ENCODE data around the gene PXYLP1.

The PXYLP1 gene

DNA sequence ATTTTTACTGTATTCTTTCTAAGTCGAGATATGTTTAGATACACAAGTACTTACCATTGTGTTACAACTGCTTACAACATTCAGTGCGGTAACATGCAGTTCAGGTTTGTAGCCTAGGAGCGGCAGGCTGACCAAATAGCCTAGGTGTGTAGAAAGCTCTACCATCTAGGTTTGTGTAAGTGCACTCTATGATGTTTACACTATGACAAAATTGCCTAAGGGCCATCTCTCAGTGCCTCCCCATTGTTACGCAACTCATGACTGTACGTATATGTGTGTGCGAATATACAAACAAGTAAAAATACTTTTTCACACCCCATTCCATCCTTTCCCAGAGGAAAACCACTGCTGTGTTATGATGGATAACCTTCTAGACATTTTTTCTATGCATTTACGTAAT lies 44.3 kb downstream of the PXYLP1 start:
- Histone ChIP-seq H3K27me3 (ENCODE audit: low read depth) (no peaks in the 10 kb centered on the region), H3K36me3 (replicated peaks) (no peaks in the 10 kb centered on the region; the same call in 1 of the 2 replicates), H3K9me3 (no peaks in the 10 kb centered on the region), H3K4me1 (peaks cover 12% of the 10 kb centered on the region; the same call in 1 of the 2 replicates), H3K4me3 (no peak overlapping the region)
- no peak for DNase-seq (ENCODE audit: low spot score in 2 of 2)
- in situ Hi-C loops (cut with MboI; ENCODE audit: low sequenced_read_pairs): no loop called here

DNA sequence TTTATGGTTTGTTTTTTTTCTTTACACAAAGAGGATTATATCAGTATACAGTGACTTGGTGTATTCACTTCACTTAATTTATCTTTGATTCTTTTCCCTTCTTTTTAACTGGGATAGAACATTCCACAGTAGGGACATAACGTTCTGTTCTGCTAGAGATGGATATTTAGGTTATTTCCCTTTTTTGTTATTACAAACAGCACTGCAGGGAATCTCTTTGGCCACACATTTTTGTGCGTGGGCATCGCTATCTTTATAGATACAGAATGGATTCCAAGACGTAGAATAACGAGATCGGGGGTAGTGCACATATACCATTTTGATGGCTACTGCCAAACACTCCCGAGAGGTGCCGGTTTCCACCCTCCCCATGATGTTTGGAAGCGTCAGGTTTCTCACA lies 44.8 kb downstream of the PXYLP1 start:
- Histone ChIP-seq H3K9me3 (no peaks in the 10 kb centered on the region), H3K27me3 (ENCODE audit: low read depth) (no peaks in the 10 kb centered on the region), H3K36me3 (replicated peaks) (no peaks in the 10 kb centered on the region; the same call in 1 of the 2 replicates), H3K4me3 (no peak overlapping the region), H3K4me1 (peaks cover 12% of the 10 kb centered on the region; the same call in 1 of the 2 replicates)
- no peak for DNase-seq (ENCODE audit: low spot score in 2 of 2)
- in situ Hi-C loops (cut with MboI; ENCODE audit: low sequenced_read_pairs): no loop called here

DNA sequence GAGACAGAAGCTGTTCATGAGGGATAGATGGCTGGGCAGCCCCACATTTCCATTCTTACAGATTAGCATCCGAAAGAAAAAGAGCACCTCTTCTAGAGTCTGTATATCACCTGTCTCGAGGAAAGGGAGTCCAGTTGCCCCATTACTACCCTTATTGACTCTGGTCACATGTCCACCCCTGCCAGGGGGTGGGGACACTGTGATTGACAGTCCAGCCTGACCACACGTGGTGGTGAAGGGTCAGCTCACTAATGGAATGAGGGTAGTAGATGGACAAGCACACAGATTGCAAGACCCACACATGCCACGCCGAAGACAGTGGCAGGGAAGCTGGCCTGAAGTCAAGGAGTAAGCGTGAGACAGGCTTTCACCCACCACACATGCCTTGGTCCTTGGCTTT lies 45.8 kb downstream of the PXYLP1 start:
- Histone ChIP-seq H3K9me3 (no peaks in the 10 kb centered on the region), H3K27me3 (ENCODE audit: low read depth) (no peaks in the 10 kb centered on the region), H3K4me3 (no peak overlapping the region), H3K4me1 (peaks cover 12% of the 10 kb centered on the region; the same call in 1 of the 2 replicates), H3K36me3 (replicated peaks) (no peaks in the 10 kb centered on the region; the same call in 1 of the 2 replicates)
- DNase-seq (ENCODE audit: low spot score in 2 of 2): no peak
- in situ Hi-C loops (cut with MboI; ENCODE audit: low sequenced_read_pairs): no loop called here

- Histone ChIP-seq H3K4me1 (peaks cover 12% of the 10 kb centered on the region; the same call in 1 of the 2 replicates), H3K4me3 (no peak overlapping the region), H3K27me3 (ENCODE audit: low read depth) (no peaks in the 10 kb centered on the region), H3K36me3 (replicated peaks) (no peaks in the 10 kb centered on the region; the same call in 1 of the 2 replicates), H3K9me3 (no peaks in the 10 kb centered on the region)
- in situ Hi-C loops (cut with MboI; ENCODE audit: low sequenced_read_pairs): no loop called here
- DNase-seq (ENCODE audit: low spot score in 2 of 2): no peak
Observed at GRCh38 chr3:141278196-141279076, 46.8 kb downstream of the PXYLP1 start.

GRCh38 chr3:141279077-141279967 lies 47.7 kb downstream of the PXYLP1 start:
- H3K4me3 ChIP-seq: no peak overlapping the region
- peaks cover 12% of the 10 kb centered on the region; the same call in 1 of the 2 replicates for H3K4me1 ChIP-seq
- H3K9me3 ChIP-seq: no peaks in the 10 kb centered on the region
- DNase-seq (ENCODE audit: low spot score in 2 of 2): peak in 1 of 2 experiments; percentile 48
- in situ Hi-C loops (cut with MboI; ENCODE audit: low sequenced_read_pairs): no loop called here
- no peaks in the 10 kb centered on the region for H3K27me3 ChIP-seq (ENCODE audit: low read depth)
- no peaks in the 10 kb centered on the region; the same call in 1 of the 2 replicates for H3K36me3 ChIP-seq (replicated peaks)

GRCh38 chr3:141280086-141280485 lies 48.5 kb downstream of the PXYLP1 start:
- in situ Hi-C loops (cut with MboI; ENCODE audit: low sequenced_read_pairs): no loop called here
- no peaks in the 10 kb centered on the region for H3K9me3 ChIP-seq
- peaks cover 13% of the 10 kb centered on the region for H3K4me1 ChIP-seq
- no peak for DNase-seq (ENCODE audit: low spot score in 2 of 2)
- no peaks in the 10 kb centered on the region for H3K27me3 ChIP-seq (ENCODE audit: low read depth)
- no peak overlapping the region for H3K4me3 ChIP-seq
- no peaks in the 10 kb centered on the region; the same call in 1 of the 2 replicates for H3K36me3 ChIP-seq (replicated peaks)

DNA sequence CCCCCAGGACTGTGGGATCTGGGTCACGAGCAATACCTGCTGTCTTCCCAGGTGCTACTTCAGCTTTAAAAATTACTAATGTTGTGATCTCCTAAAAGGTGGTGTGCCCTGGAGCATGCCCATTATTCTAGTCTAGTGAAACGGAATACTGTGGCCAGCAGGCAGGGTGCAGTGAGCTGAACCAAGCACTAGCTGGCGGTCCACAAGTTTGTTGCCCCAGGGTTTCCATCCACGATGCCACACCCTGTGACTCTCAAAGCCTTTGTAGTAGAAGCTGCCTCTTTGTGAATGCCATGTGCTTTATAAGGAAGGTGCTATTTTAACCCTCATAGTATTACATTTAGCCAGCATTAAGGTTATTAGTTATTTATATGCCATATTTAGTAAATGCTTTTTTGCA lies 49.1 kb downstream of the PXYLP1 start:
- peak; percentile 48 to 62 for DNase-seq (ENCODE audit: low spot score in 2 of 2)
- no peaks in the 10 kb centered on the region for H3K27me3 ChIP-seq (ENCODE audit: low read depth)
- peaks cover 16% of the 10 kb centered on the region for H3K4me1 ChIP-seq
- H3K4me3 ChIP-seq: no peak overlapping the region
- in situ Hi-C loops (cut with MboI; ENCODE audit: low sequenced_read_pairs): no loop called here
- H3K9me3 ChIP-seq: no peaks in the 10 kb centered on the region
- H3K36me3 ChIP-seq (replicated peaks): no peaks in the 10 kb centered on the region; the same call in 1 of the 2 replicates

GRCh38 chr3:141285570-141285969 lies 53.9 kb downstream of the PXYLP1 start:
- in situ Hi-C loops (cut with MboI; ENCODE audit: low sequenced_read_pairs): no loop called here
- peak; percentile 56 to 96 for DNase-seq (ENCODE audit: low spot score in 2 of 2)
- no peak overlapping the region for H3K4me3 ChIP-seq

DNA sequence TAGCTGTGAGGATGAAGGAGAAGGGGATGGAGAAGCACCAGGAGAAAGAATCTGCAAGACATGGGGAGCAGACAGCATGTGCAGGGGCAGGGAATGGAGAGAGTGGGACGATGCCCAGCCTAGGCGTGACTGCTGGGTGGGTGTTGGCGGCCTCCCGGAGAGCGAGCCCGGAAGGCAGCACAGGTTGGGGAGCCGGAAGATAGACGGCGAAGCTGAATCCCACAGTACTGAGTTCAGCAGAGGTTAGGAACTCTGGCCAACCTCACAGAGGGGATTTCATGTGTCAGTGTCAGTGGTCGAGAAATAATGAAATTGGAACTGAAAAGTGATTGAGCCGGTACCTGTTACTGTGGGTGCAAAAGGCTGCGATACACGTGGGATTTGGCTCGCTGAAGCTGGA lies 55.2 kb downstream of the PXYLP1 start:
- peaks cover 12% of the 10 kb centered on the region for H3K4me1 ChIP-seq
- no peak overlapping the region for H3K4me3 ChIP-seq
- no peaks in the 10 kb centered on the region for H3K27me3 ChIP-seq (ENCODE audit: low read depth)
- peaks cover 6% of the 10 kb centered on the region; the same call in 1 of the 2 replicates for H3K36me3 ChIP-seq (replicated peaks)
- no peak for DNase-seq (ENCODE audit: low spot score in 2 of 2)
- in situ Hi-C loops (cut with MboI; ENCODE audit: low sequenced_read_pairs): no loop called here
- no peaks in the 10 kb centered on the region for H3K9me3 ChIP-seq

More at GRCh38 chr3:141285570-141285969, 53.9 kb downstream of the PXYLP1 start:
- H3K36me3 ChIP-seq (replicated peaks): peaks cover 6% of the 10 kb centered on the region; the same call in 1 of the 2 replicates
- H3K27me3 ChIP-seq (ENCODE audit: low read depth): no peaks in the 10 kb centered on the region
- H3K4me1 ChIP-seq: peaks cover 16% of the 10 kb centered on the region
- H3K9me3 ChIP-seq: no peaks in the 10 kb centered on the region

DNA sequence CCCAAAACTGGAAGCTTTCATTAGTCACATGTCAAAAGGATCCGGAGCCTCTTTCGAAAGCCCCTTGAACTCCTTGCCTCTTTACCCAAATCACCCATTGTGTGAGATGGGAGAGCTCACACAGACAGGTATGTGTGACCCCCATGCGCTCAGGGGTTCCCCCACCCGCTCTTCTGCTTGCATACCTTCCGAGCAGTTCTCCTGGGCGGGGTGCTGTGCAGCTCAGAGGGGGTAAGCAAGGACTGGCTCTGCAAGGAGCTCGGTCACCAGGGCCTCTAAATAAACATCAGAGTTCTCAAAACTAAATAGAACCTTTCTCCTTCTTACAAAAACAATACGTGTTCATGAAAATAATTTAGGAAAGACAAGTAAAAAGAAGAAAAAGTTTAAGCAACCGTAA lies 55.7 kb downstream of the PXYLP1 start:
- no peak overlapping the region for H3K4me3 ChIP-seq
- in situ Hi-C loops (cut with MboI; ENCODE audit: low sequenced_read_pairs): no loop called here
- H3K9me3 ChIP-seq: no peaks in the 10 kb centered on the region
- no peaks in the 10 kb centered on the region for H3K27me3 ChIP-seq (ENCODE audit: low read depth)
- DNase-seq (ENCODE audit: low spot score in 2 of 2): no peak
- H3K36me3 ChIP-seq (replicated peaks): peaks cover 7% of the 10 kb centered on the region; the same call in 1 of the 2 replicates
- peaks cover 12% of the 10 kb centered on the region for H3K4me1 ChIP-seq

- Histone ChIP-seq H3K27me3 (ENCODE audit: low read depth) (no peaks in the 10 kb centered on the region), H3K36me3 (replicated peaks) (peaks cover 11% of the 10 kb centered on the region), H3K4me3 (no peak overlapping the region), H3K9me3 (no peaks in the 10 kb centered on the region), H3K4me1 (peaks cover 12% of the 10 kb centered on the region)
- no peak for DNase-seq (ENCODE audit: low spot score in 2 of 2)
- in situ Hi-C loops (cut with MboI; ENCODE audit: low sequenced_read_pairs): no loop called here
Observed at GRCh38 chr3:141288336-141288990, 56.8 kb downstream of the PXYLP1 start.

DNA sequence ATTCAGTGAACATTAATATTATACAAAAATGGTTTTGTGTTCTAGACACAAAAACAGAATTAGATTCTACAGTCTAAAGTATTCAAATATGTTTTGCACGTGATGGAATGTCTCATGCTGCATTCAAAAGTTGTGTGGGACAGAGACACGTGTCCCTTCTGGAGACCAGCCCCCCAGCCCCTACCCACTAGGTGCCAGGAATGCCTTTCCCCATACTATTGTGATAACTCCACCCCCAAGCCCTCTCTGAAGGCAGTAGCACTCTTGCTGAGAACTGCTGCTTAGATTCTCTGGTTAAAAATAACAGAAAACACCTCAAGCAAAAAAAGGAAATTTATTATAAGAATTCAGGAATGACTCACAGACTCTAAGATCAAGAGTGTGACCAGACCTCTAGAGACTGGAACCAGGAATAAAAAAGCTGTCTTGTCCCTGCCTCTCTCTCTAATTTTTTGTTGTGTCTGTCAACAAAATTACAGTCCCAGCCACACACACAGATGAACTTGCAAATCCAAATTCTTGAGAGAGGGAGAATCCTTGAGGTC lies 57.7 kb downstream of the PXYLP1 start:
- Histone ChIP-seq H3K4me3 (no peak overlapping the region), H3K4me1 (peaks cover 12% of the 10 kb centered on the region), H3K9me3 (no peaks in the 10 kb centered on the region), H3K27me3 (ENCODE audit: low read depth) (no peaks in the 10 kb centered on the region), H3K36me3 (replicated peaks) (peaks cover 11% of the 10 kb centered on the region)
- no peak for DNase-seq (ENCODE audit: low spot score in 2 of 2)
- in situ Hi-C loops (cut with MboI; ENCODE audit: low sequenced_read_pairs): no loop called here
